ENCODE results near the gene EGFL8. TPM values are rescaled to one million over a fixed set of nuclear protein-coding genes. Genes with fewer than 3 reads are reported as not detected.
"Not testable (repeated sequence)": the region's sequence is repeated elsewhere in the genome, so short reads cannot be mapped to it uniquely, and the experiment has no call there.

The EGFL8 gene
- total RNA-seq, 4 donors from 2014 or later, result 8.9 to 28.1 (median 16.2) TPM

GRCh38 chr6:32191696-32192607, 27.6 kb downstream of the EGFL8 start:
- H3K4me1 ChIP-seq, result peaks cover 3 to 57% (median 12%) of the 10 kb centered on the region in 4 donors
- H3K36me3 ChIP-seq, result peaks cover 0 to 10% (median 0%) of the 10 kb centered on the region in 3 donors
- peak overlapping the region; percentile 51 to 92 (median 69) for H3K4me3 ChIP-seq
- TF ChIP-seq CTCF (IDR thresholded peaks at IDR 0.05) (no peak), POLR2A (IDR thresholded peaks at IDR 0.05) (no peak)
- no peak for DNase-seq
- no peaks in the 10 kb centered on the region for H3K27me3 ChIP-seq
- H3K9me3 ChIP-seq, result no peaks in the 10 kb centered on the region
- peak overlapping the region; percentile 90 to 98 (median 94) for H3K27ac ChIP-seq

- H3K36me3 ChIP-seq, result peaks cover 0 to 4% (median 0%) of the 10 kb centered on the region in 3 donors
- H3K4me3 ChIP-seq, result peak within 1 kb of the TSS; percentile 51 to 92 (median 69)
- TF ChIP-seq CTCF (IDR thresholded peaks at IDR 0.05) (no peak), POLR2A (IDR thresholded peaks at IDR 0.05) (peak in 1 of 2 donors; percentile 27)
- H3K27me3 ChIP-seq, result no peaks in the 10 kb centered on the region
- H3K4me1 ChIP-seq, result peaks cover 3 to 55% (median 12%) of the 10 kb centered on the region in 4 donors
- no peaks in the 10 kb centered on the region for H3K9me3 ChIP-seq
- DNase-seq, result peak; percentile 70 to 91 (median 86)
- H3K27ac ChIP-seq, result peak within 1 kb of the TSS; percentile 90 to 98 (median 94)
These were observed 28.2 kb downstream of the EGFL8 start, which contains the start of gene GPSM3 for GRCh38 chr6:32192608-32193039. Gene GPSM3, minus strand, starts transcription at chr6:32192643. Its CDS starts 130 bp downstream, at chr6:32192513.

- H3K27ac ChIP-seq, result peak overlapping the region; percentile 90 to 98 (median 94)
- not testable (repeated sequence) for H3K27me3 ChIP-seq, H3K36me3 ChIP-seq, DNase-seq, H3K9me3 ChIP-seq
- H3K4me1 ChIP-seq, result peaks cover 3 to 51% (median 12%) of the 10 kb centered on the region in 4 donors
- peak overlapping the region; percentile 51 to 92 (median 69) for H3K4me3 ChIP-seq
These were observed 28.7 kb downstream of the EGFL8 start for GRCh38 chr6:32193096-32193495.

GRCh38 chr6:32194388-32194787, 30.0 kb downstream of the EGFL8 start:
- Histone ChIP-seq H3K27me3 (no peaks in the 10 kb centered on the region), H3K36me3 (no peaks in the 10 kb centered on the region), H3K9me3 (no peaks in the 10 kb centered on the region), H3K4me3 (no peak overlapping the region), H3K4me1 (peaks cover 3 to 40% (median 8%) of the 10 kb centered on the region in 4 donors), H3K27ac (peak overlapping the region in 3 of 4 donors; percentile 80 to 98 (median 94))
- no peak for DNase-seq
- TF ChIP-seq POLR2A (IDR thresholded peaks at IDR 0.05), result no peak
- TF ChIP-seq CTCF (IDR thresholded peaks at IDR 0.05), result no peak

- DNase-seq, result peak in 1 of 3 donors; percentile 40
- Histone ChIP-seq H3K4me1 (peaks cover 3 to 40% (median 8%) of the 10 kb centered on the region in 4 donors), H3K36me3 (no peaks in the 10 kb centered on the region), H3K27me3 (no peaks in the 10 kb centered on the region), H3K27ac (peak overlapping the region; percentile 80 to 98 (median 91)), H3K4me3 (peak overlapping the region; percentile 44 to 80 (median 62)), H3K9me3 (no peaks in the 10 kb centered on the region)
- peak in 5 of 6 experiments; percentile 4 to 77 (median 70) for TF ChIP-seq CTCF (IDR thresholded peaks at IDR 0.05)
- TF ChIP-seq POLR2A (IDR thresholded peaks at IDR 0.05), result peak; percentile 48 to 82
These were observed 30.6 kb downstream of the EGFL8 start for GRCh38 chr6:32194825-32195651.

All from Peyer's patch (tissue), 4 donors.